Measurements from ENCODE around the gene YARS1.

Gene YARS1

GRCh38 chr1:32817159-32817814 lies at the start of gene YARS1, which contains the start of gene S100PBP:
Gene YARS1 (minus strand): TSS chr1:32817358. CDS start chr1:32817244, 114 bp downstream.
Gene S100PBP (plus strand): TSS chr1:32817653. CDS start chr1:32826100, 8,447 bp downstream.
- DNase-seq (ENCODE audit: low spot score), result peak; percentile 99

- DNase-seq (ENCODE audit: low spot score), result no peak
Observed at GRCh38 chr1:32865639-32866405, 48.7 kb upstream of the YARS1 start.

- no peak for DNase-seq (ENCODE audit: low spot score)
Observed at GRCh38 chr1:32864375-32865019, 47.3 kb upstream of the YARS1 start.

- DNase-seq (ENCODE audit: low spot score), result no peak
Observed at GRCh38 chr1:32863881-32864245, 46.7 kb upstream of the YARS1 start.

GRCh38 chr1:32863218-32863880 lies 46.2 kb upstream of the YARS1 start:
- no peak for DNase-seq (ENCODE audit: low spot score)

- DNase-seq (ENCODE audit: low spot score), result no peak
Observed at GRCh38 chr1:32861904-32862695, 44.9 kb upstream of the YARS1 start.

- DNase-seq (ENCODE audit: low spot score), result no peak
Observed at GRCh38 chr1:32860566-32860965, 43.4 kb upstream of the YARS1 start.

GRCh38 chr1:32859915-32860314 lies 42.8 kb upstream of the YARS1 start:
- DNase-seq (ENCODE audit: low spot score), result no peak

- DNase-seq (ENCODE audit: low spot score), result no peak
Observed at GRCh38 chr1:32858791-32859190, 41.6 kb upstream of the YARS1 start.

GRCh38 chr1:32858136-32858535 lies 41.0 kb upstream of the YARS1 start:
- DNase-seq (ENCODE audit: low spot score), result no peak

- DNase-seq (ENCODE audit: low spot score), result no peak
Observed at GRCh38 chr1:32855861-32856617, 38.9 kb upstream of the YARS1 start.

- no peak for DNase-seq (ENCODE audit: low spot score)
Observed at GRCh38 chr1:32848354-32849063, 31.4 kb upstream of the YARS1 start.

- DNase-seq (ENCODE audit: low spot score), result no peak
Observed at GRCh38 chr1:32831878-32832277, 14.7 kb upstream of the YARS1 start.

GRCh38 chr1:32830092-32830852 lies 13.1 kb upstream of the YARS1 start:
- DNase-seq (ENCODE audit: low spot score), result no peak

GRCh38 chr1:32828341-32828740 lies 11.2 kb upstream of the YARS1 start:
- DNase-seq (ENCODE audit: low spot score), result no peak

GRCh38 chr1:32825181-32825580 lies 8.0 kb upstream of the YARS1 start:
- DNase-seq (ENCODE audit: low spot score), result no peak

GRCh38 chr1:32818804-32819541 lies 1.8 kb upstream of the YARS1 start:
- peak; percentile 42 for DNase-seq (ENCODE audit: low spot score)
